Measurements from ENCODE around the gene KCNK13.
A peak's percentile ranks its signal among the peaks of the same experiment; 100 is the strongest.
"Not testable (repeated sequence)": the region's sequence is repeated elsewhere in the genome, so short reads cannot be mapped to it uniquely, and the experiment has no call there.

The KCNK13 gene

GRCh38 chr14:90062822-90063539 is 1.2 kb downstream of the KCNK13 start:
- H3K27me3 ChIP-seq (ENCODE audit: control insufficient read depth, insufficient read depth, low read length), result peaks cover 21% of the 10 kb centered on the region

GRCh38 chr14:90072350-90072749 is 10.6 kb downstream of the KCNK13 start:
- Histone ChIP-seq H3K36me3 (ENCODE audit: control insufficient read depth, insufficient read depth, low read length) (no peaks in the 10 kb centered on the region), H3K27ac (ENCODE audit: low read depth, low read length) (no peak overlapping the region), H3K4me1 (ENCODE audit: control insufficient read depth, insufficient read depth, low read length) (no peaks in the 10 kb centered on the region)

More at GRCh38 chr14:90062822-90063539, 1.2 kb downstream of the KCNK13 start:
- no peak overlapping the region for H3K9ac ChIP-seq (ENCODE audit: low read length)
- no peaks in the 10 kb centered on the region for H3K4me1 ChIP-seq (ENCODE audit: control insufficient read depth, insufficient read depth, low read length)
- H3K27ac ChIP-seq (ENCODE audit: low read depth, low read length), result no peak overlapping the region
- peak overlapping the region; percentile 32 for H3K4me3 ChIP-seq (ENCODE audit: low read length)
- no peaks in the 10 kb centered on the region for H3K36me3 ChIP-seq (ENCODE audit: control insufficient read depth, insufficient read depth, low read length)

GRCh38 chr14:90079576-90079975 is 17.8 kb downstream of the KCNK13 start:
- Histone ChIP-seq H3K27me3 (ENCODE audit: control insufficient read depth, insufficient read depth, low read length) (no peaks in the 10 kb centered on the region), H3K36me3 (ENCODE audit: control insufficient read depth, insufficient read depth, low read length) (no peaks in the 10 kb centered on the region), H3K9ac (ENCODE audit: low read length) (no peak overlapping the region), H3K4me1 (ENCODE audit: control insufficient read depth, insufficient read depth, low read length) (no peaks in the 10 kb centered on the region), H3K4me3 (ENCODE audit: low read length) (no peak overlapping the region), H3K27ac (ENCODE audit: low read depth, low read length) (no peak overlapping the region)

More at GRCh38 chr14:90072350-90072749, 10.6 kb downstream of the KCNK13 start:
- Histone ChIP-seq H3K27me3 (ENCODE audit: control insufficient read depth, insufficient read depth, low read length) (no peaks in the 10 kb centered on the region), H3K4me3 (ENCODE audit: low read length) (no peak overlapping the region), H3K9ac (ENCODE audit: low read length) (no peak overlapping the region)

- Histone ChIP-seq H3K4me1 (ENCODE audit: control insufficient read depth, insufficient read depth, low read length) (no peaks in the 10 kb centered on the region), H3K27ac (ENCODE audit: low read depth, low read length) (no peak overlapping the region), H3K9ac (ENCODE audit: low read length) (no peak overlapping the region)
Measured at GRCh38 chr14:90087433-90087832, 25.6 kb downstream of the KCNK13 start.

GRCh38 chr14:90088176-90088575 is 26.4 kb downstream of the KCNK13 start:
- Histone ChIP-seq H3K4me1 (ENCODE audit: control insufficient read depth, insufficient read depth, low read length) (no peaks in the 10 kb centered on the region), H3K9ac (ENCODE audit: low read length) (no peak overlapping the region), H3K27ac (ENCODE audit: low read depth, low read length) (no peak overlapping the region), H3K36me3 (ENCODE audit: control insufficient read depth, insufficient read depth, low read length) (no peaks in the 10 kb centered on the region), H3K27me3 (ENCODE audit: control insufficient read depth, insufficient read depth, low read length) (peaks cover 2% of the 10 kb centered on the region), H3K4me3 (ENCODE audit: low read length) (no peak overlapping the region)

More at GRCh38 chr14:90087433-90087832, 25.6 kb downstream of the KCNK13 start:
- Histone ChIP-seq H3K4me3 (ENCODE audit: low read length) (no peak overlapping the region), H3K36me3 (ENCODE audit: control insufficient read depth, insufficient read depth, low read length) (no peaks in the 10 kb centered on the region), H3K27me3 (ENCODE audit: control insufficient read depth, insufficient read depth, low read length) (peaks cover 2% of the 10 kb centered on the region)

GRCh38 chr14:90089486-90089885 is 27.7 kb downstream of the KCNK13 start:
- H3K9ac ChIP-seq (ENCODE audit: low read length); H3K4me1 ChIP-seq (ENCODE audit: control insufficient read depth, insufficient read depth, low read length); H3K27me3 ChIP-seq (ENCODE audit: control insufficient read depth, insufficient read depth, low read length); H3K27ac ChIP-seq (ENCODE audit: low read depth, low read length); H3K4me3 ChIP-seq (ENCODE audit: low read length); H3K36me3 ChIP-seq (ENCODE audit: control insufficient read depth, insufficient read depth, low read length): not testable (repeated sequence)

- Histone ChIP-seq H3K4me3 (ENCODE audit: low read length) (no peak overlapping the region), H3K4me1 (ENCODE audit: control insufficient read depth, insufficient read depth, low read length) (no peaks in the 10 kb centered on the region), H3K36me3 (ENCODE audit: control insufficient read depth, insufficient read depth, low read length) (no peaks in the 10 kb centered on the region), H3K9ac (ENCODE audit: low read length) (no peak overlapping the region), H3K27me3 (ENCODE audit: control insufficient read depth, insufficient read depth, low read length) (peaks cover 2% of the 10 kb centered on the region), H3K27ac (ENCODE audit: low read depth, low read length) (no peak overlapping the region)
Measured at GRCh38 chr14:90091393-90091792, 29.6 kb downstream of the KCNK13 start.

- H3K4me3 ChIP-seq (ENCODE audit: low read length), result no peak overlapping the region
- H3K9ac ChIP-seq (ENCODE audit: low read length), result no peak overlapping the region
- no peaks in the 10 kb centered on the region for H3K36me3 ChIP-seq (ENCODE audit: control insufficient read depth, insufficient read depth, low read length)
- no peaks in the 10 kb centered on the region for H3K4me1 ChIP-seq (ENCODE audit: control insufficient read depth, insufficient read depth, low read length)
- no peak overlapping the region for H3K27ac ChIP-seq (ENCODE audit: low read depth, low read length)
- H3K27me3 ChIP-seq (ENCODE audit: control insufficient read depth, insufficient read depth, low read length), result peaks cover 2% of the 10 kb centered on the region
Measured at GRCh38 chr14:90093942-90094595, 32.3 kb downstream of the KCNK13 start.

GRCh38 chr14:90095096-90095495 is 33.3 kb downstream of the KCNK13 start:
- Histone ChIP-seq H3K4me1 (ENCODE audit: control insufficient read depth, insufficient read depth, low read length) (no peaks in the 10 kb centered on the region), H3K27ac (ENCODE audit: low read depth, low read length) (no peak overlapping the region), H3K9ac (ENCODE audit: low read length) (no peak overlapping the region), H3K36me3 (ENCODE audit: control insufficient read depth, insufficient read depth, low read length) (no peaks in the 10 kb centered on the region), H3K27me3 (ENCODE audit: control insufficient read depth, insufficient read depth, low read length) (peaks cover 2% of the 10 kb centered on the region), H3K4me3 (ENCODE audit: low read length) (no peak overlapping the region)

GRCh38 chr14:90096566-90096965 is 34.8 kb downstream of the KCNK13 start:
- Histone ChIP-seq H3K4me3 (ENCODE audit: low read length) (no peak overlapping the region), H3K27me3 (ENCODE audit: control insufficient read depth, insufficient read depth, low read length) (peaks cover under 1% of the 10 kb centered on the region), H3K27ac (ENCODE audit: low read depth, low read length) (no peak overlapping the region), H3K36me3 (ENCODE audit: control insufficient read depth, insufficient read depth, low read length) (no peaks in the 10 kb centered on the region), H3K9ac (ENCODE audit: low read length) (no peak overlapping the region), H3K4me1 (ENCODE audit: control insufficient read depth, insufficient read depth, low read length) (no peaks in the 10 kb centered on the region)

- H3K27me3 ChIP-seq (ENCODE audit: control insufficient read depth, insufficient read depth, low read length), result no peaks in the 10 kb centered on the region
Measured at GRCh38 chr14:90103808-90104207, 42.0 kb downstream of the KCNK13 start.

GRCh38 chr14:90105756-90106155 is 44.0 kb downstream of the KCNK13 start:
- Histone ChIP-seq H3K4me3 (ENCODE audit: low read length) (no peak overlapping the region), H3K27ac (ENCODE audit: low read depth, low read length) (no peak overlapping the region), H3K27me3 (ENCODE audit: control insufficient read depth, insufficient read depth, low read length) (no peaks in the 10 kb centered on the region), H3K4me1 (ENCODE audit: control insufficient read depth, insufficient read depth, low read length) (no peaks in the 10 kb centered on the region), H3K36me3 (ENCODE audit: control insufficient read depth, insufficient read depth, low read length) (no peaks in the 10 kb centered on the region), H3K9ac (ENCODE audit: low read length) (no peak overlapping the region)

More at GRCh38 chr14:90103808-90104207, 42.0 kb downstream of the KCNK13 start:
- Histone ChIP-seq H3K9ac (ENCODE audit: low read length) (no peak overlapping the region), H3K4me1 (ENCODE audit: control insufficient read depth, insufficient read depth, low read length) (no peaks in the 10 kb centered on the region), H3K36me3 (ENCODE audit: control insufficient read depth, insufficient read depth, low read length) (no peaks in the 10 kb centered on the region), H3K27ac (ENCODE audit: low read depth, low read length) (no peak overlapping the region), H3K4me3 (ENCODE audit: low read length) (no peak overlapping the region)

- Histone ChIP-seq H3K27me3 (ENCODE audit: control insufficient read depth, insufficient read depth, low read length) (no peaks in the 10 kb centered on the region), H3K27ac (ENCODE audit: low read depth, low read length) (no peak overlapping the region), H3K4me1 (ENCODE audit: control insufficient read depth, insufficient read depth, low read length) (no peaks in the 10 kb centered on the region), H3K9ac (ENCODE audit: low read length) (no peak overlapping the region), H3K4me3 (ENCODE audit: low read length) (no peak overlapping the region), H3K36me3 (ENCODE audit: control insufficient read depth, insufficient read depth, low read length) (no peaks in the 10 kb centered on the region)
Measured at GRCh38 chr14:90107789-90108188, 46.0 kb downstream of the KCNK13 start.

Data from rectal smooth muscle tissue (tissue), 1 donor.